HL-60 (cell line): ENCODE data around the gene SPOCK3.

ENCODE experiments used
- CTCF ChIP-seq: IDR thresholded peaks from one replicate; pipeline ENCODE4 v1.5.1; 2011; ENCODE audit warnings: low read length, control low read depth, inconsistent platforms; ENCODE audit not compliant: insufficient read depth
- GABPA ChIP-seq: IDR thresholded peaks from 2 replicates; pipeline ENCODE4 v1.6.1; 2012; ENCODE audit warnings: low read depth
- POLR2AphosphoS5 ChIP-seq: IDR thresholded peaks from 2 replicates; pipeline ENCODE4 v1.6.1; 2012; ENCODE audit warnings: low read depth
- REST ChIP-seq: IDR thresholded peaks from 2 replicates; pipeline ENCODE4 v1.6.1; 2012; ENCODE audit warnings: low read depth; ENCODE audit not compliant: insufficient replicate concordance
- SPI1 ChIP-seq: IDR thresholded peaks from 2 replicates; pipeline ENCODE4 v1.6.1; 2012; ENCODE audit warnings: low read depth, mild to moderate bottlenecking, borderline replicate concordance

GRCh38 chr4:166808380-166808779 is 425.9 kb downstream of the SPOCK3 start:
- TF ChIP-seq POLR2AphosphoS5 (no peak), CTCF (no peak), REST (no peak), GABPA (no peak), SPI1 (no peak)
